ENCODE data around the gene AKAP6.

The AKAP6 gene

GRCh38 chr14:32494609-32495434 is 165.7 kb downstream of the AKAP6 start:
- no peak for DNase-seq

GRCh38 chr14:32495435-32495734 is 166.3 kb downstream of the AKAP6 start:
- no peak for DNase-seq

GRCh38 chr14:32497248-32497647 is 168.2 kb downstream of the AKAP6 start:
- DNase-seq = no peak

- no peak for DNase-seq
Observed at GRCh38 chr14:32507029-32507984, 178.2 kb downstream of the AKAP6 start.

GRCh38 chr14:32508281-32508680 is 179.2 kb downstream of the AKAP6 start:
- no peak for DNase-seq

- DNase-seq = no peak
Observed at GRCh38 chr14:32509632-32510187, 180.6 kb downstream of the AKAP6 start.

GRCh38 chr14:32510815-32511214 is 181.7 kb downstream of the AKAP6 start:
- DNase-seq = no peak

- DNase-seq = no peak
Observed at GRCh38 chr14:32512348-32512747, 183.2 kb downstream of the AKAP6 start.

GRCh38 chr14:32512813-32513212 is 183.7 kb downstream of the AKAP6 start:
- no peak for DNase-seq

GRCh38 chr14:32513571-32514009 is 184.5 kb downstream of the AKAP6 start:
- no peak for DNase-seq

- no peak for DNase-seq
Observed at GRCh38 chr14:32514236-32514635, 185.1 kb downstream of the AKAP6 start.

GRCh38 chr14:32514681-32515080 is 185.6 kb downstream of the AKAP6 start:
- DNase-seq = no peak

GRCh38 chr14:32524609-32525375 is 195.7 kb downstream of the AKAP6 start:
- DNase-seq = no peak

GRCh38 chr14:32525591-32525990 is 196.5 kb downstream of the AKAP6 start:
- no peak for DNase-seq

- no peak for DNase-seq
Observed at GRCh38 chr14:32530800-32531199, 201.7 kb downstream of the AKAP6 start.

- DNase-seq = no peak
Observed at GRCh38 chr14:32531942-32532515, 202.9 kb downstream of the AKAP6 start.

GRCh38 chr14:32534145-32534544 is 205.0 kb downstream of the AKAP6 start:
- DNase-seq = no peak

- DNase-seq = no peak
Observed at GRCh38 chr14:32536175-32536574, 207.1 kb downstream of the AKAP6 start.

GRCh38 chr14:32537166-32537565 is 208.1 kb downstream of the AKAP6 start:
- DNase-seq = no peak

GRCh38 chr14:32542507-32542906 is 213.4 kb downstream of the AKAP6 start:
- no peak for DNase-seq

- no peak for DNase-seq
Observed at GRCh38 chr14:32545095-32545494, 216.0 kb downstream of the AKAP6 start.

- DNase-seq = no peak
Observed at GRCh38 chr14:32545506-32546210, 216.6 kb downstream of the AKAP6 start.

Measured in activated T-cell treated with anti-CD3 and anti-CD28 coated beads, Interleukin-2, amount 50 U/mL, for 48 hours (primary cell).